ENCODE data around the gene GOLGB1. TPM values are rescaled to one million over a fixed set of nuclear protein-coding genes. Genes with fewer than 3 reads are reported as not detected.

GOLGB1 gene
- total and polyA plus RNA-seq, 2 donors (not counting 3 experiments of a cell fraction or from before 2014, with no cell fraction given) = 7.4 to 42.7 TPM

DNA sequence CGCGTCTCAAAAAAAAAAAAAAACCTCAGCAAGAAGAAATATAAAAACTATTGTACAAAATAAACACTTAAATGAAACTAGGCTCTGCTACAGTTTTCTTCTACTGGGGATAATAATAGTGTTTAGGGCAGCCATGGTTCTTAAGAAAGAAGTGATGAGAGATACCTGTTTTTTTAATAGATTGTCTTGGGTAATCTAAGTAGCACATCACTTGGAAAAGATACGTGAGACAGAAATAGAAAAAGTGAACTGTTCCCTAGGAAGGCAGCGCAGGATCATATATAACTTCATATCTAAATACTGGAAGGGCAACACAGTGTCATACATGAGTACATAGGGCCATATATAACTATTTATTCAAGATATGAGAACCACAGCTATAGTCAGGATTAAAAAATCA is 11.9 kb downstream of the GOLGB1 start:
- no peaks in the 10 kb centered on the region for H3K27me3 ChIP-seq (ENCODE audit: control insufficient read depth in 2 of 2, insufficient read depth in 2 of 2, low read length in 2 of 2)
- no peak for FAIRE-seq
- no peaks in the 10 kb centered on the region for H3K4me1 ChIP-seq (ENCODE audit: control insufficient read depth, extremely low read depth, insufficient read depth, low read length)
- no peak overlapping the region for H3K4me2 ChIP-seq (ENCODE audit: insufficient read depth, low read length)
- H4K20me1 ChIP-seq (replicated peaks; ENCODE audit: control insufficient read depth, extremely low read depth, insufficient read depth, low read length) = peaks cover 9% of the 10 kb centered on the region
- no peaks in the 10 kb centered on the region for H3K36me3 ChIP-seq (ENCODE audit: control insufficient read depth in 2 of 2, extremely low read depth in 1 of 2, insufficient read depth in 2 of 2, low read length in 2 of 2)
- BruUV-seq (replicated peaks) = no TSS peak
- peaks cover 3% of the 10 kb centered on the region for H3K9me1 ChIP-seq (replicated peaks; ENCODE audit: control insufficient read depth, extremely low read depth, insufficient read depth, low read length)
- no peak overlapping the region for H3K27ac ChIP-seq (ENCODE audit: insufficient read depth, low read depth, low read length)
- DNase-seq (ENCODE audit: low read depth, low spot score) = no peak
- dilution Hi-C loops (cut with MboI; ENCODE audit: extremely low pct_ligation_motif_present, low sequenced_read_pairs) (no loop called here), intact Hi-C loops (cut with micrococcal nuclease) (no loop called here)
- ChIA-PET POLR2A (no interaction called here), CTCF (no interaction called here)
- H3K79me2 ChIP-seq (ENCODE audit: control insufficient read depth, insufficient read depth, low read length) = peaks cover 53% of the 10 kb centered on the region
- no peak for TF ChIP-seq GATA2 (IDR thresholded peaks at IDR 0.05; ENCODE audit: insufficient read depth, insufficient read length, low read depth, low read length)
- no peak for TF ChIP-seq POLR2A (IDR thresholded peaks at IDR 0.05; ENCODE audit: low read depth, low read length)
- no peak for TF ChIP-seq FOS (IDR thresholded peaks at IDR 0.05; ENCODE audit: borderline replicate concordance, insufficient read depth, low read length)
- TF ChIP-seq, protein P1, sequence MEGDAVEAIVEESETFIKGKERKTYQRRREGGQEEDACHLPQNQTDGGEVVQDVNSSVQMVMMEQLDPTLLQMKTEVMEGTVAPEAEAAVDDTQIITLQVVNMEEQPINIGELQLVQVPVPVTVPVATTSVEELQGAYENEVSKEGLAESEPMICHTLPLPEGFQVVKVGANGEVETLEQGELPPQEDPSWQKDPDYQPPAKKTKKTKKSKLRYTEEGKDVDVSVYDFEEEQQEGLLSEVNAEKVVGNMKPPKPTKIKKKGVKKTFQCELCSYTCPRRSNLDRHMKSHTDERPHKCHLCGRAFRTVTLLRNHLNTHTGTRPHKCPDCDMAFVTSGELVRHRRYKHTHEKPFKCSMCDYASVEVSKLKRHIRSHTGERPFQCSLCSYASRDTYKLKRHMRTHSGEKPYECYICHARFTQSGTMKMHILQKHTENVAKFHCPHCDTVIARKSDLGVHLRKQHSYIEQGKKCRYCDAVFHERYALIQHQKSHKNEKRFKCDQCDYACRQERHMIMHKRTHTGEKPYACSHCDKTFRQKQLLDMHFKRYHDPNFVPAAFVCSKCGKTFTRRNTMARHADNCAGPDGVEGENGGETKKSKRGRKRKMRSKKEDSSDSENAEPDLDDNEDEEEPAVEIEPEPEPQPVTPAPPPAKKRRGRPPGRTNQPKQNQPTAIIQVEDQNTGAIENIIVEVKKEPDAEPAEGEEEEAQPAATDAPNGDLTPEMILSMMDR (IDR thresholded peaks at IDR 0.05; ENCODE audit: extremely low read depth in 1 of 2, insufficient read depth in 1 of 2, low read depth in 1 of 2, low read length in 2 of 2) = no peak
- TF ChIP-seq POLR2AphosphoS5 (IDR thresholded peaks at IDR 0.05; ENCODE audit: insufficient read depth, low read depth, low read length) = no peak
- TF ChIP-seq, protein P2, sequence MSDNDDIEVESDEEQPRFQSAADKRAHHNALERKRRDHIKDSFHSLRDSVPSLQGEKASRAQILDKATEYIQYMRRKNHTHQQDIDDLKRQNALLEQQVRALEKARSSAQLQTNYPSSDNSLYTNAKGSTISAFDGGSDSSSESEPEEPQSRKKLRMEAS (IDR thresholded peaks at IDR 0.05; ENCODE audit: insufficient read depth, insufficient read length) = no peak
- TF ChIP-seq JUN (IDR thresholded peaks at IDR 0.05; ENCODE audit: borderline replicate concordance, insufficient read depth, insufficient read length, low read depth) = no peak
- no peak for TF ChIP-seq EZH2 (IDR thresholded peaks at IDR 0.05; ENCODE audit: borderline replicate concordance, low read depth, low read length, severe bottlenecking)
- TF ChIP-seq MYC (IDR thresholded peaks at IDR 0.05; ENCODE audit: low read depth, low read length) = no peak
- no peaks in the 10 kb centered on the region for H3K9me3 ChIP-seq (replicated peaks; ENCODE audit: control insufficient read depth, insufficient read depth, low read length)
- no peak overlapping the region for H2AFZ ChIP-seq (ENCODE audit: low read depth, low read length)
- no peak overlapping the region for H3K4me3 ChIP-seq (replicated peaks in 1 of 3; ENCODE audit: insufficient read depth in 1 of 3, low read depth in 1 of 3, low read length in 3 of 3)
- no peak overlapping the region for H3K9ac ChIP-seq (replicated peaks; ENCODE audit: extremely low read depth, insufficient read depth, low read length)
